NCI-H2196 (cell line): ENCODE measurements around the gene DNAJC12.
"Not testable (repeated sequence)": the region's sequence is repeated elsewhere in the genome, so short reads cannot be mapped to it uniquely, and the experiment has no call there.

Experiments used
- DNase-seq: peaks from one replicate; lab custom pipeline; 2025; ENCODE audit not compliant: unreplicated experiment; lab: John Stamatoyannopoulos, UW

The DNAJC12 gene

GRCh38 chr10:67839951-67840350 lies 2.0 kb upstream of the DNAJC12 start:
- no peak for DNase-seq

DNA sequence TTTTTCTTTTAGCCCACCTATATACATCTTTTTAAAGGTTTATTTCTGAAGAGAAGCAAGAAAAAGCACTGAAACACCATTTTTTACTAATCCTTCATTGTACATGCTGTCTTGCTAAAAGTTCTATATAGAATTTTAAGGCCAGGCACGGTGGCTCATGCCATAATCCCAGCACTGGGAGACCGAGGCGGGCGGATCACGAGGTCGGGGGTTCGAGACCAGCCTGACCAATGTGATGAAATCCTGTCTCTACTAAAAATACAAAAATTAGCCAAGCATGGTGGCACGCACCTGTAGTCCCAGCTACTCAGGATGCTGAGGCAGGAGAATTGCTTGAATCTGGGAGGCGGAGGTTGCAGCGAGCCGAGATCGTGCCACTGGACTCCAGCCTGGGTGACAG lies 1.5 kb upstream of the DNAJC12 start:
- not testable (repeated sequence) for DNase-seq

DNA sequence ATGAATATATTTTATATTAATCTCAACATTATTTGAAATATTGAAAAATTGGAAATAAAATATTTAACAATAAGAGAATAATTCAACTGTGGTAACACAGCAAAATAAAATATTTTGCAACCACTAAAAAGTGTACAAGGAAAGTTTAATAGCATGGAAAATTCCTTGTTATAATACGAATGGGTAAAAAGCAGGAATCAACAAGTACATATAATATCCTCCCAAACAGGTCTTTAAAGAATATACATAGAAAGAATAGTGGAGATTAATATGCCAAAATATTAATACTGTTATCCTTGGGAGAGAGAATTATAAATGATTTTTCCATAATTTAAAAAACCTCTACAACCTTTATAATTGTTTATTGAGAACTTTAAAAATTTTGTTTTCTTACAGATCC lies 1.0 kb downstream of the DNAJC12 start:
- DNase-seq, result no peak

DNA sequence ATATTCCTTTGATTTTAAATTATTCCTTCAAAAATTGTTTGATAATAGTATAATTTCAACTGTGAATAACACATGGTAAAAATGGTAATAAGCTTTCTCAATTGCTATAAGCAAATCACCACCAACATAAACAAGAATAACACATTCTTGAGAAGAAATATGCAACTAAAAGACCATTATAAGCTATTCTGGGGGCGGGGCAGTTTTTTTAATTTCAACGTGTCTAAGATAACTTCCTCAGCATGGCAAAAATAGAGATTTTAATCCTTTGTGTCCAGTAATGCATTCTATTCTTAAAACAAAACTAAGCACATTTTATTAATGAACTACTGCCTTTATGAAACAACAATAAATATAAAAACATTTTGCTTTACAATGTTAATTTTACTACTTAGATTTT lies 1.5 kb downstream of the DNAJC12 start:
- DNase-seq, result no peak

GRCh38 chr10:67835541-67836394 lies 2.2 kb downstream of the DNAJC12 start:
- DNase-seq, result not testable (repeated sequence)

GRCh38 chr10:67834375-67834774 lies 3.6 kb downstream of the DNAJC12 start:
- no peak for DNase-seq

DNA sequence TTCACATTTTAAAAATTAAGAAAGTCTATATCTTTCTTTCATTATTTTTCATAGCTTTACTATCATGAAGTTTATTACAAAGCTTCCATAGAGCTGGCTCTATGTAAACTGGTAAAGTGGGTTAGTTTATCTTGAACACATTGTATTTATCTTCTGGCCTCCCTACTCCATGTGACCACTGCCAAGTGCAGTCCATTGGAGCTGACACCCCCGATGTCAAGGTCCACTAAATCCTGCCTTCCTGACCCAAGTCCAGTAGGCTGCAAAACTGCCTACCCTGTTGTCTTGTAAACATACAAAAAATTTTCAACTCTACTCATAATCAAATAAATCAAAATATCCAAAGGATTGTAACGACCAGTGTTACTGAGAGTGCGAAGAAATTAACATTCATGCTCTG lies 10.2 kb downstream of the DNAJC12 start:
- no peak for DNase-seq

DNA sequence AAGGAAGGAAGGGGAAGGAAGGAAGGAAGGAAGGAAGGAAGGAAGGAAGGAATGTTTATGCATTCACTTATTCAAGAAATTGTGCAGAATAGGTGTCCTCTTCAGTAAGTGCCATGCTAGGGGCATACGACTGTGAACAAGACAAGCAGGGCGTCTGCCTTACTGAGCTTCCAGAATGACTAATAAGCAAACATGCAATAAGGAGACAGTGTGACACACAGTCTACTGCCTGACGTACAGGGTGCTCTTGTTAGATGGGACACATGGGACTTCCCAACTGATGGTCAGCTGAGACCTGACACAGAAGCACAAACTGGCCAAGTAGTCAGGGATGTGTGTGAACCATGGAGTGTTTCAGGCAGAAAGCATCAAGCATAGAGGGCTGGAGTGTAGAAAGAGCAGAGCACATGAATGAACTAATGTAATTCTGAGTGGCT lies 18.2 kb downstream of the DNAJC12 start:
- DNase-seq, result peak; percentile 18

DNA sequence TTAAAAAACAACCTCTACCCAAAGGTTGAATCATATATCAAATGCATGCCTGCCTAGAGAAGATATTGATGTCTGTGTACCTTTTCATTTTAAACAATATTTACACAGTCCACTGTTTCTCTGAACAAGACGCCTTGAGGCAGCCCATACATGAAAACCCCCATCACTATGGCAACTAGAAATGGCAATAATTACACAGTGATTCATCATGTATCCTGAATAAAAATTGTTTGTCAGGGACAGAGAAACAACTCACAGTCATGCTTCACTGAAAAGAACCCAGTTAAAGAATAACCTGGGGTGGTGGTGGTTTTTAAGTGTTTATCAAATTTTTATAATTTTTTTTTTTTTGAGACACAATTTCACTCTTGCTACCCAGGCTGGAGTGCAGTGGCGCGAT lies 19.7 kb downstream of the DNAJC12 start:
- peak; percentile 60 for DNase-seq

- no peak for DNase-seq
Measured at GRCh38 chr10:67816719-67817118, 21.3 kb downstream of the DNAJC12 start.

DNA sequence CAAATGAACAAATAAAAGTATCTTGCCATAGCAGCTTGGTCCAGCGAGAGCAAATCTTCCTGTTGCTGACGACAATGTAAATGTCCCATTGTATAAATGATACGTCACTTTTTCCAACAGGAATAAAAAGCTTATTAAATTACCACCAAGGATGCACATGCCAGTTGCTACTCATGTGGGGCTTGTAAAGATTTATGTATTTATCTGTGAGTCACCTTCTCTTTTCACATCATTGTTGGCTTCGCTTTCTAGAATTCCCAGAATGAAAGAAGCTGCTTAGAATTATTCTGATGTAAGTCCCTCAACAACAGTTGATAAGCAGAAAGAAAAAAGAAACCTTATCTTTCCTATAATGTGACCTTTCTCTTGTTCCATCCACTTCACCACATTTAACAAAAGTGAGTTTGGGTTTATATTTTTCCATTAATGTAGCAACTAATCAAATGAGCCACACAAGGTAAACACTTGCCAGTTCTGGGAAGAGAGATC lies 22.4 kb downstream of the DNAJC12 start:
- DNase-seq, result peak; percentile 78

GRCh38 chr10:67812007-67812406 lies 26.0 kb downstream of the DNAJC12 start:
- DNase-seq, result no peak

DNA sequence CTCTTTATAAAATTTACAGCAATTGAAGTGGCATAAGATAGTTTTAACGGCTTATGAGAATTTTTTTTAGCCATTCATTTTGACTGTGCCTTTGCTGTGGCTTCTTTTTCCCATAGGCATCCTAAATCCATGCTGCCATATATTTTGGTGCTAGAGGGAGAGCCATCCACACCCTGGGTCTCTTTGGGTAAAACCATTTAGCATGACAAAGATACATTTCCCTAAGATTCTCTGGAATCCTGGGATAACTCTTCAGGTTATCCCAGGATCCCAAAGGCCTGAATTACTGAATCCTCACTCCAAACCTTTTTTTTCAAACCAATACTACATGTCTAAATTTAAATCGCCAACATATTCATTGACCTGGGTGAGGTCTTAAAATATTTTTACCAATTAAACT lies 28.9 kb downstream of the DNAJC12 start:
- DNase-seq, result no peak

DNA sequence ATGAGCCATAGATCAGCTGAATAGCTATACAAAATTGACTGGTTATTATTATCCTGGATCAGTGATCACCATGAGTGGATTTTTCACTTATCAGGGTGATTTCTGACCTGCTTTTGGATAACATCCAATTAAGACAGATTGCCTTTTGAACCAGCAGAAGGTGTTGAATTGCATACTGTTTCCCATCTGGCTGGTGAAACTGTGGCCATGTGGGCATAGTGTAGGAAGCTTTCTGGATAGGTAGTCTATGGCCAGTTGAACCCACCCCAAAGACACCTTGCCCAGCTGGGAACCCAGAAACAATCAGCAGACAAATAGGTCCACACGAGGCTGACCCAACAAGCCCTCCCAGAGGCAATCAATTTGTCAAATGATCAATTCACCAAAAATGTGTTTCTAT lies 29.3 kb downstream of the DNAJC12 start:
- peak; percentile 5 for DNase-seq

GRCh38 chr10:67807855-67808456 lies 30.0 kb downstream of the DNAJC12 start:
- DNase-seq, result no peak

DNA sequence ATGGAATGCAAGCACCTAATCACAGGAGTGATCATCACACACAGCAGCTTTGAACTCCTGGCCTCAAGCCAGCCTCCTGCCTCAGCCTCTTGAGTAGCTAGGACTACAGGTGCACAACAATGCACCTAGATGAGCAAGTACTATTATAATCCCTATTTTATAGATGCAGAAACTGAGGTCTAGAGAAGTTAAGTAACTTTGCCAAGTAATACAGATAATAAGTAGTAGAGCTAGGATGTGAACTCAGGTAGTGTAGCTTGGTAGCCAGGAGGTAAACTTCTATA lies 33.7 kb downstream of the DNAJC12 start:
- DNase-seq, result no peak

GRCh38 chr10:67803588-67804394 lies 34.2 kb downstream of the DNAJC12 start:
- no peak for DNase-seq

DNA sequence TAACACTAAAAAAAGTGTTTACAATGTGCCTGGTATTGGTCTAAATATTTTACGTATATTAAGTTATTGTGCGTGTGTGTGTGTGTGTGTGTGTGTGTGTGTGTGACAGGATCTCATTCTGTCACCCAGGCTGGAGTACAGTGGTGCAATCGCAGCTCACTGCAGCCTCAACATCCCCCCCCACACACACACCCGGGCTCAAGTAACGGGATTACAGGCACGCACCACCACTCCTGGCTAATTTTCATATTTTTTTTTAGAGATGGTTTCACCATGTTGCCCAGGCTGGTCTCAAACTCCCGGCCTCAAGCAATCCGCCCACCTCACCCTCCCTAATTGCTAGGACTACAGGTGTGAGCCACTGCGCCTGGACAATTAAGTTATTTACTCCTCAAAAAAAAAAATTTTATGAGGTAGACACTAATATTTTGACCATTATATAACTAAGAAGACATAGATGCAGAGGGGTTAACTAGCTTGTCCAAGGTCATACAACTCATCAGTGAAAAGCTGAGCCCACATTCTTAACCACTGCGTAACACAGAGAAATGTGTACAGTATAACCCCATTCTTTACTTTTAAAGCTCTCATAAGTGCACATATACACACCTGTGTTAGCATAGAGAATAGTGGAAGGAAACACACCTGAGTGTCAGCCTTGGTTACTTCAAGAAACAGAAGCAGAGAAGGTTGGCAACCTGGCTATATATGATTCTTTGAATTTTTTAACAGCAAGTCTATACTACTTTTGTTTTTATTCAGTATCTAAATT lies 35.0 kb downstream of the DNAJC12 start:
- no peak for DNase-seq

- no peak for DNase-seq
Measured at GRCh38 chr10:67801118-67801517, 36.9 kb downstream of the DNAJC12 start.

- no peak for DNase-seq
Measured at GRCh38 chr10:67794909-67795460, 43.0 kb downstream of the DNAJC12 start.

- no peak for DNase-seq
Measured at GRCh38 chr10:67794256-67794655, 43.7 kb downstream of the DNAJC12 start.
